Cardiac muscle cell (in vitro differentiated cells and primary cell): Measurements from ENCODE around the gene SLC9A5. TPM values are rescaled to one million over a fixed set of nuclear protein-coding genes. Genes with fewer than 3 reads are reported as not detected.

Experiments used
- DNase-seq, 2 donors: peaks; one replicate each; pipeline versions ENCODE4 v3.0.0 to v3.0.0-alpha.2; 2010 to 2017; ENCODE audit warnings: low read depth in 1 of 2, low spot score in 1 of 2
- H3K27ac ChIP-seq: fragments of 200-600 bp; sonication (generic); 2 replicates; pipeline ENCODE4 v1.5.1; 2016
- H3K27me3 ChIP-seq: fragments of 200-600 bp; sonication (generic); 2 replicates; pipeline ENCODE4 v1.6.0; 2016; ENCODE audit warnings: control low read depth
- H3K36me3 ChIP-seq: fragments of 200-600 bp; sonication (generic); 2 replicates; pipeline ENCODE4 v1.5.1; 2016; ENCODE audit warnings: control low read depth
- H3K4me1 ChIP-seq: fragments of 200-600 bp; sonication (generic); 2 replicates; pipeline ENCODE4 v1.8.1; 2017; ENCODE audit warnings: low read depth, mild to moderate bottlenecking, mixed run types
- H3K4me3 ChIP-seq: fragments of 200-600 bp; sonication (generic); 2 replicates; pipeline ENCODE4 v1.5.1; 2016; ENCODE audit warnings: mild to moderate bottlenecking
- H3K9me3 ChIP-seq: fragments of 200-600 bp; sonication (generic); 2 replicates; pipeline ENCODE4 v1.5.1; 2017; ENCODE audit warnings: low read depth, mild to moderate bottlenecking, control low read depth
- polyA plus RNA-seq: library from polyadenylated mRNA; unstranded; fragments of >200 nt; fragmentation: Nextera tagmentation; extraction: Ambion mirVana; gene quantifications from 2 replicates; pipeline ENCODE4 v1.2.1, GENCODE V29; 2016
- total RNA-seq: library from RNA; depleted of rRNA; stranded (reverse); fragments of >200 nt; gene quantifications from 2 replicates; pipeline ENCODE4 v1.2.3, GENCODE V29; 2016
- TF ChIP-seq, protein P1 (sequence below): IDR thresholded peaks from 2 replicates; pipeline ENCODE4 v1.5.1; 2012; ENCODE audit warnings: low read depth, mild to moderate bottlenecking, low read length

Gene SLC9A5
- total and polyA plus RNA-seq, 2 experiments from 2014 or later = 4.5 to 4.6 TPM

GRCh38 chr16:67212766-67213165, 36.0 kb upstream of the SLC9A5 start:
- no peak for DNase-seq
- Histone ChIP-seq H3K9me3 (no peaks in the 10 kb centered on the region), H3K27me3 (no peaks in the 10 kb centered on the region), H3K27ac (no peak overlapping the region), H3K4me3 (no peak overlapping the region), H3K36me3 (no peaks in the 10 kb centered on the region), H3K4me1 (no peaks in the 10 kb centered on the region)
- TF ChIP-seq, protein P1, sequence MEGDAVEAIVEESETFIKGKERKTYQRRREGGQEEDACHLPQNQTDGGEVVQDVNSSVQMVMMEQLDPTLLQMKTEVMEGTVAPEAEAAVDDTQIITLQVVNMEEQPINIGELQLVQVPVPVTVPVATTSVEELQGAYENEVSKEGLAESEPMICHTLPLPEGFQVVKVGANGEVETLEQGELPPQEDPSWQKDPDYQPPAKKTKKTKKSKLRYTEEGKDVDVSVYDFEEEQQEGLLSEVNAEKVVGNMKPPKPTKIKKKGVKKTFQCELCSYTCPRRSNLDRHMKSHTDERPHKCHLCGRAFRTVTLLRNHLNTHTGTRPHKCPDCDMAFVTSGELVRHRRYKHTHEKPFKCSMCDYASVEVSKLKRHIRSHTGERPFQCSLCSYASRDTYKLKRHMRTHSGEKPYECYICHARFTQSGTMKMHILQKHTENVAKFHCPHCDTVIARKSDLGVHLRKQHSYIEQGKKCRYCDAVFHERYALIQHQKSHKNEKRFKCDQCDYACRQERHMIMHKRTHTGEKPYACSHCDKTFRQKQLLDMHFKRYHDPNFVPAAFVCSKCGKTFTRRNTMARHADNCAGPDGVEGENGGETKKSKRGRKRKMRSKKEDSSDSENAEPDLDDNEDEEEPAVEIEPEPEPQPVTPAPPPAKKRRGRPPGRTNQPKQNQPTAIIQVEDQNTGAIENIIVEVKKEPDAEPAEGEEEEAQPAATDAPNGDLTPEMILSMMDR = no peak

GRCh38 chr16:67213197-67214019, 35.4 kb upstream of the SLC9A5 start:
- no peak overlapping the region for H3K4me3 ChIP-seq
- H3K4me1 ChIP-seq = no peaks in the 10 kb centered on the region
- no peak overlapping the region for H3K27ac ChIP-seq
- no peak for DNase-seq
- no peaks in the 10 kb centered on the region for H3K9me3 ChIP-seq
- no peaks in the 10 kb centered on the region for H3K27me3 ChIP-seq
- TF ChIP-seq, protein P1 = no peak
- no peaks in the 10 kb centered on the region for H3K36me3 ChIP-seq

DNA sequence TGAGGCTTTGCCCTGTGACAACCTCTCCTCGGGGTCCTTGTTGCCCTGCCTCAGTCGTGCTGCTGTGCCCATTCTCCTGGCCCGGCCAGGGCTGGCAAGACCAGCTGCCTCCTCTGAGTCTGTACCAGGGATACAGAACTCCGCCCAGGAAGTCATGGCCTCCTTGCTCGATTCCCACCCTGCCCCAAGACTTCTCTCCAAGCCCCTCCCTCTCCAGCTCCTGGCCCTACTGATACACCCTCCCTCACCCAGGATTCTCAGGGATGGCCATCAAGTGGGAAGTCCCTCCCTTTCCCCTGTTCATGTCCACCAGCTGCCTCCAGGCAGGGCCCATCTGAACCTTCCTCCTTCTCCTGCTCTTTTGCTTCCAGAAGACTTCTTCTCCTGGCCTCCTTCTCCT, 33.1 kb upstream of the SLC9A5 start:
- no peak overlapping the region for H3K4me3 ChIP-seq
- H3K27ac ChIP-seq = no peak overlapping the region
- TF ChIP-seq, protein P1 = no peak
- DNase-seq = no peak
- no peaks in the 10 kb centered on the region for H3K36me3 ChIP-seq
- H3K27me3 ChIP-seq = no peaks in the 10 kb centered on the region
- no peaks in the 10 kb centered on the region for H3K4me1 ChIP-seq
- no peaks in the 10 kb centered on the region for H3K9me3 ChIP-seq

DNA sequence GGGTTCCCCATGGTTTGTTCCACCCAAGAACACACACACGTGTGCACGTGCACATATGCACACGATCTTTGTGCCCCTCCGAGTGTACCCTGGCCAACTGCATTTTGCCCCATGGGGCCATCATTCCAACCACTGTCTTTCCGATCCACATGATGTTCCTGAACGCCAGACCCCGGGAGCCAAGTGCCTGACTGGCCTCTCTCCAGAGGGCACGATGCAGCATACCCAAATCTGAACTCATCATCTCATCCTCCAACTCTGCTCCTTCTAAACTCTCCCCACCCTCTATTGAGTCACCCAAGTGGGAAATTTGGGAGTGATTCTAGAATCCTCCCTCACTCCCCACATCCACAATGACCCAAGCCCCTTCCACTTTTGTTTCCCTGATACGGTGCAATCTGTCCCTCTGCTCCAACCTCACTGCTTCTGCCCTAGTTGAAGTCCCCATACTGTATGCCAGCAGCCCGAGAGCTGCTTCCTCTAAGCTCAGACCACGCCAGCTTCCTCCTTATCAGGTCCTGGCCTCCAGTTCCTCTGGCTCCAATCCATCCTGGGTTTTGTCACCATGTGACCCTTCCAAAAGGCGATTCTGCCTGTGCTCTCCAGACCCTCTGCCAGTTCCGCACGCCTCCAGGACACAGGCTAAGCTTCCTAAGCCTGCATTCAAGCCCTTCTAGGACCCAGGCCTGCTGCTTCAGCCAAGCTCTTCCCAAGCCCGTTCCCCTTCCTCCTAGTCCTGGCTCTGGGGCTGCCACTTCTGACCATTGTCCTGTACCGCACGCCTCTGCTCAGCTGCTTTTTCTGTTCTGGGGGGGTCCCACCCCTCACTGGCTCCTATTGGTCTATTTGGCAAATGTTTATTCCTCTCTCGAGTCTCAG, 31.9 kb upstream of the SLC9A5 start:
- Histone ChIP-seq H3K4me3 (no peak overlapping the region), H3K27me3 (no peaks in the 10 kb centered on the region), H3K9me3 (no peaks in the 10 kb centered on the region), H3K36me3 (no peaks in the 10 kb centered on the region), H3K4me1 (no peaks in the 10 kb centered on the region), H3K27ac (no peak overlapping the region)
- TF ChIP-seq, protein P1 = no peak
- DNase-seq = peak in 1 of 2 donors; percentile 44

- no peaks in the 10 kb centered on the region for H3K27me3 ChIP-seq
- H3K36me3 ChIP-seq = no peaks in the 10 kb centered on the region
- no peak overlapping the region for H3K27ac ChIP-seq
- TF ChIP-seq, protein P1 = no peak
- H3K4me1 ChIP-seq = no peaks in the 10 kb centered on the region
- no peaks in the 10 kb centered on the region for H3K9me3 ChIP-seq
- no peak for DNase-seq
- H3K4me3 ChIP-seq = no peak overlapping the region
Measured at GRCh38 chr16:67223992-67224391, 24.8 kb upstream of the SLC9A5 start.
